A549 (cell line): ENCODE results near the gene KRTAP5-7.

Source experiments
- BHLHE40 ChIP-seq: IDR thresholded peaks from 2 replicates; pipeline ENCODE4 v1.6.1; 2012; ENCODE audit warnings: low read depth, low read length, inconsistent platforms
- FOSL2 ChIP-seq, 2 experiments: fragments of 450-650 bp in 1 of 2; fragments of >200 bp in 1 of 2; sonication (Bioruptor Twin) in 1 of 2; formaldehyde crosslinking; IDR thresholded peaks; 2 replicates each; pipeline versions ENCODE4 v1.5.0 to v1.6.1; 2016 to 2020; ENCODE audit warnings: mild to moderate bottlenecking in 1 of 2, moderate library complexity in 1 of 2
- HOXB13 ChIP-seq: fragments of 250-450 bp; sonication (Bioruptor Pico); IDR thresholded peaks from 2 replicates; pipeline ENCODE4 v1.5.0; 2020; ENCODE audit warnings: low read depth, mild to moderate bottlenecking, moderate library complexity
- MAFK ChIP-seq: fragments of 450-650 bp; IDR thresholded peaks from 2 replicates; pipeline ENCODE4 v1.6.1; 2014; ENCODE audit not compliant: partially characterized antibody
- MYC ChIP-seq: IDR thresholded peaks from 2 replicates; pipeline ENCODE4 v1.6.1; 2012; ENCODE audit warnings: mild to moderate bottlenecking, inconsistent platforms, low read length, improper control_type of control experiment, borderline replicate concordance
- POLR2A ChIP-seq: IDR thresholded peaks from 2 replicates; pipeline ENCODE4 v1.6.1; 2012; ENCODE audit warnings: mild to moderate bottlenecking, low read length
- RAD21 ChIP-seq, 2 experiments: fragments of >200 bp in 1 of 2; sonication (Bioruptor Twin) in 1 of 2; formaldehyde crosslinking in 1 of 2; IDR thresholded peaks in 1 of 2; conservative IDR thresholded peaks in 1 of 2; 2 replicates in 1 of 2; 3 replicates in 1 of 2; pipeline ENCODE4 v1.6.1; 2012 to 2018; ENCODE audit warnings: inconsistent platforms in 1 of 2
- REST ChIP-seq: fragments of 200-600 bp; sonication (generic); IDR thresholded peaks from 2 replicates; pipeline ENCODE4 v1.6.1; 2016; ENCODE audit warnings: antibody characterized with exemption, mild to moderate bottlenecking, moderate library complexity

DNA sequence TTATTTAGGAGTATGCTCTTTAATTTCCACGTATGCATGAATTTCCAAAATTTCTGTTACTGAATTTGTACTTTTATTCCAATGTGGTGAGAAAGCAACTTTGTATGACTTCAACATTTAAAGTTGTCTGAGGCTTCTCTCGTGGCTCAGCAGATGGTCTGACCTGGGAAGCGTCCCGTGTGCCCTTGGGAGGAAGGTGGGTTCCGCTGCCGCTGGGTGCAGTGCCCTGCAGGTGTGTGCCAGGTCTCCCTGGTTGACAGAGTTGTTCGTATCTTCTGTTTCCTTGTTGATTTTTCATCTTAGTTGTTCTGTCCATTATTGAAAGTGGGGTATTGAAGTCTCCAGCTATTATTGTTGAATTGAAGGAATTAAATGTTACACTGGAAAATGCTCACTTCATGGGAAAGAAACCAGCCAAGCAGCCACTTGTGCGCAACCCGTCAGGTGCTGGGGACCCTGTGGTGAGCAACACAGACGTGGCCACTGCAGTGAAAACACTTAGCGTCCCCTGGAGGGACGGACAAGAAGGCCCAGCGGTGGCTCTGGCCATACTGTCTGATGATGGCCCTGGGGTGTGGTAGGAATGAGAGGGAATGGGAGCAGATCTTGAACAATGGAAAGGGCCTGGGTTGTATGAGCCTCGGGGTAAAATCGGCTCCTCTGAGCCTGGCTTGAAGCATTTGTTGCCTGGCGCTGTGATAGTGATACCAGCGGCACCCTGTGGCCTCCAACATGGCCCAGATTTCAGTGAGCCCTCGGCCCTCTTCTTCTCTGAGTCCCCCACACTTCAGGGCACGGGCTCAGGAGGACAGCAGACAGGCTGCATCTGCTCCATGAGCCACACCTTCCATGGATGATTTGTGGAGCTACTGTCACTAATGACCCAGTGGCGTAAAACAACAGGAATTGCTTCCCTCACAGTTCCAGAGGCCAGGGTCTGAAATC lies 31.5 kb upstream of the KRTAP5-7 start:
- TF ChIP-seq MYC (no peak), FOSL2 (IDR thresholded peaks at IDR 0.05) (no peak), FOSL2 (CRISPR knock-in tag; IDR thresholded peaks at IDR 0.05) (no peak), POLR2A (no peak), MAFK (no peak), REST (no peak), RAD21 (conservative IDR thresholded peaks at IDR 0.05 in 1 of 2, IDR thresholded peaks at IDR 0.05 in 1 of 2) (no peak), BHLHE40 (no peak), HOXB13 (CRISPR knock-in tag) (no peak)
